Hematopoietic multipotent progenitor cell treated with erythropoietin and hydrocortisone succinate and interleukin-3 and kit ligand, for 6 days (in vitro differentiated cells): ENCODE data around the gene ADNP.
A peak's percentile ranks its signal among the peaks of the same experiment; 100 is the strongest.
"Not testable (repeated sequence)": the region's sequence is repeated elsewhere in the genome, so short reads cannot be mapped to it uniquely, and the experiment has no call there.

ENCODE experiments used
- DNase-seq: peaks from one replicate; pipeline ENCODE4 v3.0.0-alpha.2; 2015

Gene ADNP

GRCh38 chr20:50931306-50932015, at the start of gene ADNP:
Gene ADNP (minus strand): TSS chr20:50931437. CDS start chr20:50903996, 27,441 bp downstream.
- peak; percentile 97 for DNase-seq

- DNase-seq: no peak
Measured at GRCh38 chr20:50980071-50980681, 48.9 kb upstream of the ADNP start.

- not testable (repeated sequence) for DNase-seq
Measured at GRCh38 chr20:50978533-50978932, 47.3 kb upstream of the ADNP start.

- DNase-seq: no peak
Measured at GRCh38 chr20:50977066-50978021, 46.1 kb upstream of the ADNP start.

GRCh38 chr20:50975701-50976330, 44.6 kb upstream of the ADNP start:
- no peak for DNase-seq

- no peak for DNase-seq
Measured at GRCh38 chr20:50969912-50970311, 38.7 kb upstream of the ADNP start.

- DNase-seq: no peak
Measured at GRCh38 chr20:50969435-50969834, 38.2 kb upstream of the ADNP start.

GRCh38 chr20:50968289-50968688, 37.1 kb upstream of the ADNP start:
- DNase-seq: no peak

- no peak for DNase-seq
Measured at GRCh38 chr20:50967586-50967985, 36.3 kb upstream of the ADNP start.

- no peak for DNase-seq
Measured at GRCh38 chr20:50959543-50960126, 28.4 kb upstream of the ADNP start.

- DNase-seq: peak; percentile 98
Measured at GRCh38 chr20:50958615-50959542, 27.6 kb upstream of the ADNP start, which contains the start of gene MOCS3. Gene MOCS3 (plus strand): TSS chr20:50958818. CDS start chr20:50958843, 25 bp downstream.

- peak; percentile 96 for DNase-seq
Measured at GRCh38 chr20:50957798-50958614, 26.8 kb upstream of the ADNP start, which contains the start of gene DPM1. Gene DPM1 (minus strand): TSS chr20:50958532. CDS start chr20:50958523, 9 bp downstream.

GRCh38 chr20:50957276-50957675, 26.0 kb upstream of the ADNP start:
- DNase-seq: no peak

- no peak for DNase-seq
Measured at GRCh38 chr20:50953821-50954220, 22.6 kb upstream of the ADNP start.

GRCh38 chr20:50953196-50953595, 22.0 kb upstream of the ADNP start:
- no peak for DNase-seq

- DNase-seq: no peak
Measured at GRCh38 chr20:50948132-50948785, 17.0 kb upstream of the ADNP start.

- DNase-seq: no peak
Measured at GRCh38 chr20:50943069-50943468, 11.8 kb upstream of the ADNP start.

- DNase-seq: no peak
Measured at GRCh38 chr20:50933589-50933988, 2.4 kb upstream of the ADNP start.

GRCh38 chr20:50932691-50933280, 1.5 kb upstream of the ADNP start:
- no peak for DNase-seq
